Upper lobe of left lung (tissue), 4 donors: ENCODE results near the gene ATXN7L1.

Experiments
- CTCF ChIP-seq, 6 experiments: fragments of 450-650 bp in 4 of 6; fragments of 200-600 bp in 2 of 6; sonication (generic) in 2 of 6; IDR thresholded peaks; one replicate each; pipeline ENCODE4 v1.5.1; 2016 to 2019; ENCODE audit warnings: antibody characterized with exemption in 6 of 6
- POLR2AphosphoS5 ChIP-seq, 2 donors: sonication (generic); formaldehyde crosslinking; IDR thresholded peaks; one replicate each; pipeline ENCODE4 v1.5.1; 2017; ENCODE audit warnings: antibody characterized with exemption in 2 of 2

- TF ChIP-seq POLR2AphosphoS5 (IDR thresholded peaks at IDR 0.05) (no peak), CTCF (IDR thresholded peaks at IDR 0.05) (no peak)
Measured at GRCh38 chr7:105849122-105849855, 27.1 kb downstream of the ATXN7L1 start.
